HG03469 (cell line): ENCODE results near the gene FUOM.
A peak's percentile ranks its signal among the peaks of the same experiment; 100 is the strongest.

Experiments used
- ATAC-seq: cut with Tn5 transposase; IDR thresholded peaks from one replicate; pipeline ENCODE4 v1.9.1; 2021; ENCODE audit warnings: mild to moderate bottlenecking, moderate library complexity, moderate number of reproducible peaks; ENCODE audit not compliant: unreplicated experiment

FUOM gene

GRCh38 chr10:133316266-133316665, 41.6 kb downstream of the FUOM start:
- ATAC-seq, result no peak

GRCh38 chr10:133315847-133316246, 42.0 kb downstream of the FUOM start:
- ATAC-seq, result no peak

GRCh38 chr10:133314911-133315310, 42.9 kb downstream of the FUOM start:
- no peak for ATAC-seq

- ATAC-seq, result no peak
Observed at GRCh38 chr10:133313192-133313591, 44.6 kb downstream of the FUOM start.

- ATAC-seq, result no peak
Observed at GRCh38 chr10:133312769-133313145, 45.1 kb downstream of the FUOM start.

- ATAC-seq, result no peak
Observed at GRCh38 chr10:133312016-133312768, 45.6 kb downstream of the FUOM start.

GRCh38 chr10:133311570-133311969, 46.2 kb downstream of the FUOM start:
- no peak for ATAC-seq

GRCh38 chr10:133310789-133311188, 47.0 kb downstream of the FUOM start:
- no peak for ATAC-seq

- no peak for ATAC-seq
Observed at GRCh38 chr10:133310399-133310755, 47.4 kb downstream of the FUOM start.

- no peak for ATAC-seq
Observed at GRCh38 chr10:133309720-133310398, 48.0 kb downstream of the FUOM start.

- ATAC-seq, result peak; percentile 46
Observed at GRCh38 chr10:133309100-133309719, 48.6 kb downstream of the FUOM start.

GRCh38 chr10:133308421-133309099, 49.3 kb downstream of the FUOM start, which contains the start of the genes TUBGCP2 and ZNF511:
TSS of gene TUBGCP2 (minus strand) at chr10:133308872. CDS start at chr10:133302941, 5,931 bp downstream.
TSS of gene ZNF511 (plus strand) at chr10:133308914. CDS start at chr10:133308944, 30 bp downstream.
- peak; percentile 52 for ATAC-seq

- ATAC-seq, result no peak
Observed at GRCh38 chr10:133307776-133308420, 49.9 kb downstream of the FUOM start.

GRCh38 chr10:133306941-133307379, 50.9 kb downstream of the FUOM start:
- no peak for ATAC-seq

GRCh38 chr10:133306097-133306476, 51.7 kb downstream of the FUOM start:
- no peak for ATAC-seq
